IMR-90 (cell line): ENCODE data around the gene PJA2. TPM values are rescaled to one million over a fixed set of nuclear protein-coding genes. Genes with fewer than 3 reads are reported as not detected.

Experiments used
- ATAC-seq: fragments of 200-7000 bp; cut with Tn5 transposase; 2 replicates; pipeline ENCODE4 v1.9.1; 2020; ENCODE audit warnings: low read depth, mild to moderate bottlenecking, moderate library complexity
- BruUV-seq: library from RNA; stranded (reverse); fragments of 400-500 nt; replicated peaks from 2 replicates; lab custom pipeline; 2021; lab: Mats Ljungman, UMichigan
- CTCF ChIA-PET: fragments of 300-600 bp; formaldehyde crosslinking; extraction: SDS; loops from one replicate; lab custom pipeline; 2021; ENCODE audit warnings: antibody characterized with exemption; lab: Yijun Ruan, JAX
- POLR2A ChIA-PET: fragments of 300-600 bp; sonication (Branson Sonifier 250); formaldehyde crosslinking; loops from one replicate; lab custom pipeline; 2022; ENCODE audit warnings: antibody characterized with exemption; ENCODE audit not compliant: unreplicated experiment; lab: Charles Lee
- DNase-seq: peaks from one replicate; pipeline ENCODE4 v3.0.0; 2013
- H2AFZ ChIP-seq: replicated peaks from 2 replicates; pipeline ENCODE3; 2013; ENCODE audit warnings: low read length, mild to moderate bottlenecking; ENCODE audit not compliant: poor library complexity
- H2AK5ac ChIP-seq: 2 replicates; pipeline ENCODE4 v1.6.1; 2013; ENCODE audit warnings: low read depth, low read length, inconsistent platforms
- H2AK9ac ChIP-seq: replicated peaks from 2 replicates; pipeline ENCODE3; 2013; ENCODE audit warnings: mild to moderate bottlenecking, low read depth, low read length, moderate library complexity; ENCODE audit not compliant: poor library complexity
- H2BK120ac ChIP-seq: 2 replicates; pipeline ENCODE4 v1.6.1; 2013; ENCODE audit warnings: low read depth, low read length, inconsistent platforms
- H2BK15ac ChIP-seq: 3 replicates; pipeline ENCODE4 v1.6.1; 2013; ENCODE audit warnings: low read depth, low read length, inconsistent platforms
- H2BK20ac ChIP-seq: 2 replicates; pipeline ENCODE4 v1.6.1; 2013; ENCODE audit warnings: low read depth, mild to moderate bottlenecking, inconsistent platforms, low read length, moderate library complexity
- H2BK5ac ChIP-seq: 2 replicates; pipeline ENCODE4 v1.6.1; 2013; ENCODE audit warnings: mild to moderate bottlenecking, low read depth, low read length, inconsistent platforms; ENCODE audit not compliant: poor library complexity, severe bottlenecking
- H3K14ac ChIP-seq: replicated peaks from 2 replicates; pipeline ENCODE4 v1.6.1; 2013; ENCODE audit warnings: low read depth, low read length, inconsistent platforms
- H3K18ac ChIP-seq: 2 replicates; pipeline ENCODE4 v1.6.1; 2013; ENCODE audit warnings: low read depth, low read length, control low read depth
- H3K23ac ChIP-seq: 2 replicates; pipeline ENCODE4 v1.6.1; 2013; ENCODE audit warnings: low read depth, low read length, inconsistent platforms
- H3K27ac ChIP-seq: 2 replicates; pipeline ENCODE4 v1.5.1; 2013; ENCODE audit warnings: mild to moderate bottlenecking, control low read depth, low read length; ENCODE audit not compliant: insufficient read depth
- H3K27me3 ChIP-seq: 2 replicates; pipeline ENCODE4 v1.6.1; 2013; ENCODE audit warnings: low read length; ENCODE audit not compliant: control insufficient read depth, insufficient read depth
- H3K36me3 ChIP-seq: 2 replicates; pipeline ENCODE4 v1.6.1; 2013; ENCODE audit warnings: low read length, mixed read lengths; ENCODE audit not compliant: control insufficient read depth, insufficient read depth
- H3K4ac ChIP-seq: 2 replicates; pipeline ENCODE4 v1.6.1; 2013; ENCODE audit warnings: low read depth, low read length, inconsistent platforms
- H3K4me1 ChIP-seq: 2 replicates; pipeline ENCODE4 v1.6.1; 2013; ENCODE audit warnings: low read length, mixed read lengths; ENCODE audit not compliant: control insufficient read depth, insufficient read depth
- H3K4me2 ChIP-seq: 2 replicates; pipeline ENCODE4 v1.6.1; 2013; ENCODE audit warnings: low read depth, mild to moderate bottlenecking, control low read depth, low read length, moderate library complexity
- H3K4me3 ChIP-seq: 2 replicates; pipeline ENCODE4 v1.5.1; 2013; ENCODE audit warnings: low read depth, mild to moderate bottlenecking, control low read depth, low read length, moderate library complexity; ENCODE audit not compliant: insufficient read depth
- H3K56ac ChIP-seq: 2 replicates; pipeline ENCODE4 v1.6.1; 2013; ENCODE audit warnings: low read length, inconsistent platforms; ENCODE audit not compliant: insufficient read depth; ENCODE audit errors: extremely low read depth
- H3K79me1 ChIP-seq, 2 experiments: 2 replicates each; pipeline ENCODE4 v1.6.1; 2013; ENCODE audit warnings: low read length in 2 of 2, inconsistent platforms in 1 of 2, low read depth in 1 of 2
- H3K9ac ChIP-seq: 2 replicates; pipeline ENCODE4 v1.6.1; 2013; ENCODE audit warnings: low read depth, low read length, control low read depth
- H3K9me1 ChIP-seq: 2 replicates; pipeline ENCODE4 v1.6.1; 2013; ENCODE audit warnings: low read length, inconsistent platforms; ENCODE audit not compliant: insufficient read depth
- H3K9me3 ChIP-seq: 2 replicates; pipeline ENCODE4 v1.6.1; 2013; ENCODE audit warnings: low read length; ENCODE audit not compliant: control insufficient read depth, insufficient read depth
- H4K20me1 ChIP-seq: 2 replicates; pipeline ENCODE4 v1.6.1; 2013; ENCODE audit warnings: low read length, inconsistent platforms; ENCODE audit not compliant: insufficient read depth
- H4K5ac ChIP-seq: 2 replicates; pipeline ENCODE4 v1.6.1; 2013; ENCODE audit warnings: mild to moderate bottlenecking, low read depth, low read length, control low read depth
- H4K8ac ChIP-seq, 2 experiments: 2 replicates each; pipeline ENCODE4 v1.6.1; 2013; ENCODE audit warnings: low read depth in 2 of 2, low read length in 2 of 2, control low read depth in 1 of 2, inconsistent platforms in 1 of 2
- H4K91ac ChIP-seq: 2 replicates; pipeline ENCODE4 v1.6.1; 2013; ENCODE audit warnings: low read depth, low read length, inconsistent platforms; ENCODE audit not compliant: insufficient read depth
- CEBPB ChIP-seq: IDR thresholded peaks from 2 replicates; pipeline ENCODE4 v1.6.1; 2012; ENCODE audit warnings: low read depth, low read length, improper control_type of control experiment
- FOS ChIP-seq: fragments of 150-350 bp; IDR thresholded peaks from 2 replicates; pipeline ENCODE4 v1.6.1; 2016; ENCODE audit warnings: low read depth, low read length
- MAFK ChIP-seq: IDR thresholded peaks from 2 replicates; pipeline ENCODE4 v1.6.1; 2012; ENCODE audit warnings: low read depth, low read length, improper control_type of control experiment
- MXI1 ChIP-seq: IDR thresholded peaks from 2 replicates; pipeline ENCODE4 v1.6.1; 2012; ENCODE audit warnings: low read depth, mild to moderate bottlenecking, low read length, moderate library complexity, borderline replicate concordance
- NFE2L2 ChIP-seq: fragments of 150-350 bp; IDR thresholded peaks from 2 replicates; pipeline ENCODE4 v1.6.1; 2016; ENCODE audit warnings: low read depth, mild to moderate bottlenecking, low read length
- POLR2A ChIP-seq: IDR thresholded peaks from 2 replicates; pipeline ENCODE4 v1.6.1; 2012; ENCODE audit warnings: mild to moderate bottlenecking, low read depth, low read length
- WGBS, 2 experiments: methylation state at CpG; one replicate each; pipeline versions ENCODE4 v1.1.5 to v1.1.7; 2013; ENCODE audit warnings: missing lambda C conversion rate in 2 of 2; ENCODE audit not compliant: insufficient read length in 1 of 2; ENCODE audit errors: extremely low coverage in 2 of 2; 5-methylcytosine and 5-hydroxymethylcytosine counted together
- dilution Hi-C: fragments of 300-500 bp; cut with HindIII; formaldehyde crosslinking; loops from one replicate; pipeline ENCODE4 v1.14.3; 2018; ENCODE audit warnings: low sequenced_read_pairs; ENCODE audit not compliant: unreplicated experiment
- in situ Hi-C: fragments of 300-500 bp; cut with MboI; formaldehyde crosslinking; loops from 3 replicates; pipeline ENCODE4 v1.14.3; 2019; ENCODE audit warnings: low sequenced_read_pairs, inconsistent platforms, mixed read lengths
- intact Hi-C: fragments of 100-400 bp; cut with micrococcal nuclease; formaldehyde crosslinking; loops from 2 replicates; pipeline ENCODE4 v1.10.0; 2022
- polyA plus RNA-seq, 3 experiments: library from polyadenylated mRNA; depleted of rRNA; stranded (reverse); fragments of >200 nt; gene quantifications; 2 replicates each; pipeline ENCODE4 v1.2.3, GENCODE V29; 2012; ENCODE audit warnings: low replicate concordance in 1 of 3
- total RNA-seq: library from RNA; depleted of rRNA; stranded (reverse); fragments of >200 nt; gene quantifications from 2 replicates; pipeline ENCODE4 v1.2.3, GENCODE V29; 2012

The PJA2 gene
- total and polyA plus RNA-seq, 2 of the 4 experiments (the other 2 are of a cell fraction), result 42.3 to 70.6 TPM

DNA sequence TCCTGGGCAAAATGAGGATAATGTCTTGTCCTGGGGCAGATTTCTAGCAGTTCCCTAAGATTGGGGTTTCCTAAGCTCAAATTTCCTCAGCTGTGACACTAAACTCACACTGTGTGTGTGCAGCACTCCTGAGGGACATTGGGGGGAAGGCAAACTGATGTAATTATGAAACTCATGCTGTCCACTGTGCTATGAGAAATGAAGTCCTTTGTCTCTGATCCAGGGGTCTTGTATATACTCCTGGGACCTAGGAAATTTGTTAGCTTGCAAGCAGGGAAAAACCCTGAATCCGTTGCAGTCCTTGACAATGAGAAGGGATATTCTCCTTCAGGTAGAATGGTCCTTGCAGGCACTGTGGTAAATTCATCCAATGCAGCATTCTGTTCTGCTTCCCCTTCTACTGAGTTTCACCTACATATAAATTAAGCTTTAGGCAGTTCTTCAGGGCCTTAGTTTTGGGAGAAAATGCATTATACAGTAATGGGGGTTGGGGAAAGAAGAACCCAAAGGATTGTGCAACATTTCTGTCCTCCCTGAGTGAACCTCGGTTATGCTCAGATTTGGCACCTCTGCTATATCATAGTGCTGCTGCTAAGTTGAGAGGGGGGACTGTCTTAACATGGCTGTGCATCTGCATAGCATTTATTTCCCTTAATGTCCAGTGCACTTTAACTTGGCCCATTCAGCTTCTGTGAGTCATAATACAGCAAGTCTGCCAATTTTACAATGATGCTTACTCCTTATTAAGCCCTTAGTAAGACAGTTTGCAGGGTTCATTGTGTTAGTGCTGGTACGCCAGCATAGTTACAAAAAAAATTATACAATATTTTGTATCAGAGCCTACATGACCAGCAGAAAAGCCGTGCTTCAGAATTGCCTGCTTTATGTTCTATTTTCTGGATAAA is 80.2 kb downstream of the PJA2 start:
- BruUV-seq, result no TSS peak
- H3K23ac ChIP-seq, result no peak overlapping the region
- no peak overlapping the region for H3K4me3 ChIP-seq
- H2BK15ac ChIP-seq, result no peak overlapping the region
- no peak overlapping the region for H4K5ac ChIP-seq
- no peak overlapping the region for H2AK5ac ChIP-seq
- no peak overlapping the region for H3K27ac ChIP-seq
- H3K79me1 ChIP-seq, result no peaks in the 10 kb centered on the region; a peak in 1 of 4 replicates
- intact Hi-C loops, result loop anchor here (5.0 kb wide), 1 partner anchor 647 kb away; no protein-coding TSS in a partner anchor
- no peaks in the 10 kb centered on the region for H3K27me3 ChIP-seq
- no peaks in the 10 kb centered on the region for H4K20me1 ChIP-seq
- H2BK20ac ChIP-seq, result no peak overlapping the region
- no peak overlapping the region for H3K4ac ChIP-seq
- peaks cover 1% of the 10 kb centered on the region; the same call in 1 of the 2 replicates for H3K4me1 ChIP-seq
- in situ Hi-C loops, result no loop called here
- H3K9ac ChIP-seq, result no peak overlapping the region
- no peak overlapping the region for H2BK5ac ChIP-seq
- H3K14ac ChIP-seq, result no peak overlapping the region
- no peak overlapping the region for H2AK9ac ChIP-seq
- H3K18ac ChIP-seq, result no peak overlapping the region
- H3K9me1 ChIP-seq, result peaks cover 6% of the 10 kb centered on the region
- ATAC-seq, result peak; percentile 90
- no peak overlapping the region for H3K4me2 ChIP-seq
- CTCF ChIA-PET, result no interaction called here
- no peak overlapping the region for H3K56ac ChIP-seq
- POLR2A ChIA-PET, result no interaction called here
- no CpG with 5 or more reads among the region's 4 CpGs for whole genome bisulfite sequencing, 2 experiments
- DNase-seq, result peak; percentile 93
- no peak overlapping the region for H4K91ac ChIP-seq
- no peak overlapping the region for H2BK120ac ChIP-seq
- peak; percentile 85 for TF ChIP-seq CEBPB
- no peak for TF ChIP-seq MXI1
- TF ChIP-seq FOS, result peak; percentile 44; the same call in 1 of the 2 replicates
- no peak for TF ChIP-seq NFE2L2
- no peak for TF ChIP-seq POLR2A
- peak; percentile 41 for TF ChIP-seq MAFK
- no peak overlapping the region for H4K8ac ChIP-seq
- dilution Hi-C loops, result no loop called here
- no peaks in the 10 kb centered on the region for H3K9me3 ChIP-seq
- no peak overlapping the region for H2AFZ ChIP-seq
- peaks cover 10% of the 10 kb centered on the region for H3K36me3 ChIP-seq
